ENCODE measurements around the gene LMF1.
"Not testable (repeated sequence)": the region's sequence is repeated elsewhere in the genome, so short reads cannot be mapped to it uniquely, and the experiment has no call there.

DNA sequence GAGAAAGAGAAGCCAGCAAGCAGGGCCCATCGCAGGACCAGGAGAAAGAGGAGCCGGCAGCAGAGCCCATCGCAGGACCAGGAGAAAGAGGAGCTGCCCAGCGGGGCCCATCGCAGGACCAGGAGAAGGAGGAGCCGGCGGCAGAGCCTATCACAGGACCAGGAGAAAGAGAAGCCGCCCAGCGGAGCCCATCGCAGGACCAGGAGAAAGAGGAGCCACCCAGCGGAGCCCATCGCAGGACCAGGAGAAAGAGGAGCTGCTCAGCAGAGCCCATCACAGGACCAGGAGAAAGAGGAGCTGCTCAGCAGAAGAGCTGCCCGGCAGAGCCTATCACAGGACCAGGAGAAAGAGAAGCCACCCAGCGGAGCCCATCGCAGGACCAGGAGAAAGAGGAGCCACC is 88.1 kb downstream of the LMF1 start:
- TF ChIP-seq POLR2AphosphoS5, EP300 (IDR thresholded peaks at IDR 0.05): not testable (repeated sequence)
- TF ChIP-seq, protein P1, sequence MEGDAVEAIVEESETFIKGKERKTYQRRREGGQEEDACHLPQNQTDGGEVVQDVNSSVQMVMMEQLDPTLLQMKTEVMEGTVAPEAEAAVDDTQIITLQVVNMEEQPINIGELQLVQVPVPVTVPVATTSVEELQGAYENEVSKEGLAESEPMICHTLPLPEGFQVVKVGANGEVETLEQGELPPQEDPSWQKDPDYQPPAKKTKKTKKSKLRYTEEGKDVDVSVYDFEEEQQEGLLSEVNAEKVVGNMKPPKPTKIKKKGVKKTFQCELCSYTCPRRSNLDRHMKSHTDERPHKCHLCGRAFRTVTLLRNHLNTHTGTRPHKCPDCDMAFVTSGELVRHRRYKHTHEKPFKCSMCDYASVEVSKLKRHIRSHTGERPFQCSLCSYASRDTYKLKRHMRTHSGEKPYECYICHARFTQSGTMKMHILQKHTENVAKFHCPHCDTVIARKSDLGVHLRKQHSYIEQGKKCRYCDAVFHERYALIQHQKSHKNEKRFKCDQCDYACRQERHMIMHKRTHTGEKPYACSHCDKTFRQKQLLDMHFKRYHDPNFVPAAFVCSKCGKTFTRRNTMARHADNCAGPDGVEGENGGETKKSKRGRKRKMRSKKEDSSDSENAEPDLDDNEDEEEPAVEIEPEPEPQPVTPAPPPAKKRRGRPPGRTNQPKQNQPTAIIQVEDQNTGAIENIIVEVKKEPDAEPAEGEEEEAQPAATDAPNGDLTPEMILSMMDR (IDR thresholded peaks at IDR 0.05) = not testable (repeated sequence)

Measured in upper lobe of left lung (tissue), 4 donors.